Right lobe of liver (tissue), 6 donors: ENCODE data around the gene SEPTIN2. TPM values are rescaled to one million over a fixed set of nuclear protein-coding genes. Genes with fewer than 3 reads are reported as not detected.
"Not testable (repeated sequence)": the region's sequence is repeated elsewhere in the genome, so short reads cannot be mapped to it uniquely, and the experiment has no call there.

Experiments used
- ATAC-seq, 4 donors: fragments of 200-7000 bp; cut with Tn5 transposase; one replicate each; pipeline ENCODE4 v1.9.1; 2020; ENCODE audit warnings: mild to moderate bottlenecking in 4 of 4, moderate library complexity in 4 of 4
- DNase-seq, 3 donors: peaks; one replicate each; pipeline ENCODE4 v3.0.0-alpha.2; 2020
- H3K27ac ChIP-seq, 3 donors: fragments of 200-600 bp; one replicate each; pipeline ENCODE4 v1.8.0; 2022
- H3K27me3 ChIP-seq, 2 donors: fragments of 200-600 bp; one replicate each; pipeline ENCODE4 v1.8.0; 2022
- H3K36me3 ChIP-seq, 4 donors: fragments of 200-600 bp; sonication (generic) in 1 of 4; one replicate each; pipeline versions ENCODE4 v1.5.1 to v1.8.0; 2017 to 2022; ENCODE audit warnings: control low read depth in 1 of 4
- H3K4me1 ChIP-seq, 4 donors: fragments of 200-600 bp; sonication (generic) in 1 of 4; one replicate each; pipeline versions ENCODE4 v1.5.1 to v1.8.0; 2017 to 2022; ENCODE audit warnings: control low read depth in 1 of 4
- H3K4me3 ChIP-seq, 3 donors: fragments of 200-600 bp; one replicate each; pipeline ENCODE4 v1.8.0; 2022
- H3K9me3 ChIP-seq, 4 donors: fragments of 200-600 bp; sonication (generic) in 1 of 4; one replicate each; pipeline versions ENCODE4 v1.5.1 to v1.8.0; 2017 to 2022; ENCODE audit warnings: control low read depth in 1 of 4
- CTCF ChIP-seq, 4 donors: fragments of 200-600 bp in 3 of 4; fragments of 450-650 bp in 1 of 4; IDR thresholded peaks; one replicate each; pipeline versions ENCODE4 v1.5.1 to v1.8.0; 2016 to 2022; ENCODE audit warnings: antibody characterized with exemption in 4 of 4, mild to moderate bottlenecking in 2 of 4
- POLR2A ChIP-seq: fragments of 450-650 bp; IDR thresholded peaks from one replicate; pipeline ENCODE4 v1.6.1; 2017; ENCODE audit warnings: antibody characterized with exemption, mild to moderate bottlenecking
- WGBS: methylation state at CpG from one replicate; pipeline ENCODE4 v1.1.6; 2018; ENCODE audit warnings: low coverage, low lambda C conversion rate; ENCODE audit not compliant: insufficient coverage; ENCODE audit errors: missing lambda C conversion rate; 5-methylcytosine and 5-hydroxymethylcytosine counted together
- intact Hi-C, 2 donors: fragments of 100-400 bp; cut with DNase I; formaldehyde crosslinking; loops; one replicate each; pipeline versions ENCODE4 v1.11.2 to v1.14.1; 2022
- total RNA-seq, 6 experiments: library from RNA; depleted of rRNA in 2 of 6; stranded (reverse); fragments of >200 nt in 2 of 6; fragmentation: NEBNext Ultra II Directional in 3 of 6; extraction: Animal tissue kit (Norgen Biotek cat#: 25700) in 3 of 6; gene quantifications; one replicate each; pipeline versions ENCODE4 v1.1.0 to v1.2.4, GENCODE V29; 2016 to 2023
- donor health status: DM: no; HTN: yes; CAD: no.
- donor health status: DM: no; HTN: no; CAD: no.
- donor health status: DM: no; HTN: no; CAD: no.
- donor health status: DM: no; HTN: yes; CAD: no.
- donor health status: DM: no; HTN: yes; CAD: no.

Gene SEPTIN2
- total RNA-seq, 6 experiments from 2014 or later: 66.6 to 97.9 (median 86.2) TPM

GRCh38 chr2:241273210-241274020, 42.3 kb upstream of the SEPTIN2 start:
- peaks cover 0 to 46% (median 16%) of the 10 kb centered on the region in 4 donors for H3K4me1 ChIP-seq
- TF ChIP-seq CTCF (IDR thresholded peaks at IDR 0.05) (no peak), POLR2A (no peak)

GRCh38 chr2:241274127-241274526, 41.6 kb upstream of the SEPTIN2 start:
- no peaks in the 10 kb centered on the region for H3K27me3 ChIP-seq
- ATAC-seq (peak in 1 of 4 donors; percentile 2), DNase-seq (no peak)
- peaks cover 0 to 41% (median 14%) of the 10 kb centered on the region in 4 donors for H3K4me1 ChIP-seq
- H3K4me3 ChIP-seq: no peak overlapping the region
- intact Hi-C loops: no loop called here
- no CpG with 5 or more reads among the region's 5 CpGs for WGBS
- no peaks in the 10 kb centered on the region for H3K9me3 ChIP-seq
- TF ChIP-seq CTCF (IDR thresholded peaks at IDR 0.05) (no peak), POLR2A (no peak)
- H3K36me3 ChIP-seq: peaks cover 0 to under 1% (median 0%) of the 10 kb centered on the region in 4 donors
- no peak overlapping the region for H3K27ac ChIP-seq

More at GRCh38 chr2:241273210-241274020, 42.3 kb upstream of the SEPTIN2 start:
- peak overlapping the region; percentile 92 to 98 (median 94) for H3K27ac ChIP-seq
- intact Hi-C loops: no loop called here
- ATAC-seq (peak in 3 of 4 donors; percentile 2 to 3 (median 2)), DNase-seq (no peak)
- H3K36me3 ChIP-seq: peaks cover 0 to 7% (median 3%) of the 10 kb centered on the region in 4 donors
- H3K27me3 ChIP-seq: no peaks in the 10 kb centered on the region
- 54% methylated on average over 18 of the region's 21 CpGs for WGBS
- H3K9me3 ChIP-seq: no peaks in the 10 kb centered on the region
- peak overlapping the region; percentile 60 to 88 (median 85) for H3K4me3 ChIP-seq

GRCh38 chr2:241275504-241275903, 40.2 kb upstream of the SEPTIN2 start:
- TF ChIP-seq CTCF (IDR thresholded peaks at IDR 0.05) (no peak), POLR2A (no peak)
- no peak for DNase-seq
- no peak overlapping the region for H3K27ac ChIP-seq
- no peak for ATAC-seq
- H3K27me3 ChIP-seq: no peaks in the 10 kb centered on the region
- peaks cover 0 to 38% (median 8%) of the 10 kb centered on the region in 4 donors for H3K4me1 ChIP-seq
- H3K36me3 ChIP-seq: no peaks in the 10 kb centered on the region
- no peak overlapping the region for H3K4me3 ChIP-seq
- 100% methylated on average over 1 of the region's 1 CpG for WGBS
- H3K9me3 ChIP-seq: no peaks in the 10 kb centered on the region
- intact Hi-C loops: no loop called here

- Histone ChIP-seq H3K27me3 (no peaks in the 10 kb centered on the region), H3K4me3 (no peak overlapping the region), H3K9me3 (no peaks in the 10 kb centered on the region), H3K4me1 (peaks cover 0 to 34% (median 6%) of the 10 kb centered on the region in 4 donors), H3K36me3 (no peaks in the 10 kb centered on the region), H3K27ac (no peak overlapping the region)
- TF ChIP-seq CTCF (IDR thresholded peaks at IDR 0.05) (no peak), POLR2A (no peak)
- intact Hi-C loops: no loop called here
- ATAC-seq: no peak
- no peak for DNase-seq
- 93% methylated on average over 1 of the region's 1 CpG for whole genome bisulfite sequencing
These were observed 39.8 kb upstream of the SEPTIN2 start for GRCh38 chr2:241275910-241276309.

- H3K9me3 ChIP-seq, ATAC-seq, H3K4me3 ChIP-seq, intact Hi-C loops, H3K27me3 ChIP-seq, DNase-seq, H3K27ac ChIP-seq, H3K36me3 ChIP-seq: not testable (repeated sequence)
- peaks cover 0 to 24% (median 8%) of the 10 kb centered on the region in 4 donors for H3K4me1 ChIP-seq
- 90% methylated on average over 5 of the region's 7 CpGs for WGBS
These were observed 37.4 kb upstream of the SEPTIN2 start for GRCh38 chr2:241278306-241278705.
